Muscle of leg (tissue), 11 donors: Measurements from ENCODE around the gene AUTS2. TPM values are rescaled to one million over a fixed set of nuclear protein-coding genes. Genes with fewer than 3 reads are reported as not detected.
A peak's percentile ranks its signal among the peaks of the same experiment; 100 is the strongest.

Experiments used
- DNase-seq: peaks from one replicate; pipeline ENCODE4 v3.0.0; 2013
- H3K27ac ChIP-seq: one replicate; pipeline ENCODE4 v1.5.1; 2013; ENCODE audit warnings: mild to moderate bottlenecking, low read length, control low read depth
- H3K27me3 ChIP-seq: one replicate; pipeline ENCODE4 v1.6.1; 2013; ENCODE audit warnings: low read length; ENCODE audit not compliant: control insufficient read depth, insufficient read depth
- H3K36me3 ChIP-seq: one replicate; pipeline ENCODE4 v1.6.1; 2013; ENCODE audit warnings: low read length; ENCODE audit not compliant: control insufficient read depth, insufficient read depth
- H3K4me1 ChIP-seq: one replicate; pipeline ENCODE4 v1.6.1; 2013; ENCODE audit warnings: low read length; ENCODE audit not compliant: control insufficient read depth, insufficient read depth
- H3K4me3 ChIP-seq: one replicate; pipeline ENCODE4 v1.5.1; 2013; ENCODE audit warnings: low read length, control low read depth
- H3K9me3 ChIP-seq: replicated peaks from 2 replicates; pipeline ENCODE4 v1.6.1; 2013; ENCODE audit warnings: low read depth, low read length; ENCODE audit not compliant: control insufficient read depth
- WGBS: methylation state at CpG from one replicate; pipeline ENCODE4 v1.1.5; 2013; ENCODE audit warnings: missing lambda C conversion rate; ENCODE audit not compliant: insufficient coverage; 5-methylcytosine and 5-hydroxymethylcytosine counted together
- polyA plus RNA-seq, 8 donors: library from polyadenylated mRNA; unstranded; fragments of 120-200 nt; gene quantifications; one replicate each; pipeline versions ENCODE4 v1.2.1 to v1.2.3, GENCODE V29; 2013; ENCODE audit warnings: inconsistent platforms in 1 of 8, low replicate concordance in 1 of 8; ENCODE audit not compliant: insufficient read length in 8 of 8, insufficient read depth in 1 of 8
- total RNA-seq: library from RNA; stranded (reverse); fragments of 120-200 nt; gene quantifications from one replicate; pipeline ENCODE4 v1.2.4, GENCODE V29; 2013

The AUTS2 gene
- total and polyA plus RNA-seq, 9 donors, result 28.6 to 92.3 (median 58.8) TPM

DNA sequence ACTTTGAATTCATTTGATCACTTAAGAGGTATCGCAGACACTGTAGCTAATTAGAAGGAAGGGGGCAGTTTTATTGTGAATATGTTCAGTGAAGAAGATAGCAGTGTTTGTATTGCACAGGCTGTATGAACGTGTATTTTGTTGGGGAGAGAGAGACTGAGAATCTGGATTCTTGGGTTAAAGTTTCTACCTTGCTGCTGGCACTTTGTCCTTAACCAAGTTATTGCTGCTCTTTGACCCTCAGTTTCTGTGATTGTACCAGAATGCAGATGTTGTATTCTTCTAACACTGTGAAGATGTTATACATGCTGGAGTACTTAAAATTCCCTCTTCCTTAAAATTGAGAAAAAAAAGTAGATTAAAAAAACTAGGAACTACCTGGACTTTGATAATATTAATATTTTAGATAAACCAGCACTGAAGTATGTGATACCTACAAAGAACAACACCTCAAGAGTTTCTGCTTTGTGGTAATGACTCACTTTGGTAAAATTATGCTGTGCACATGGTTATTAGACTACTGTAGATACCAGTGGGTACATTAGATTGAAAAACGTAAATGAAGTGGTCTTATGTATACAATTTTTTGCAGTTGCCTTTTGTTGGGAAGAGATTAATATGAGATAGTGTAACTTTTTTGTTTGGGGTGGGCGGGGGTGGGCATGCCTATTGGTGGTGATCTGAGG, 321.3 kb downstream of the AUTS2 start:
- Histone ChIP-seq H3K9me3 (no peaks in the 10 kb centered on the region), H3K27me3 (no peaks in the 10 kb centered on the region), H3K27ac (no peak overlapping the region), H3K4me1 (no peaks in the 10 kb centered on the region), H3K36me3 (no peaks in the 10 kb centered on the region), H3K4me3 (no peak overlapping the region)
- WGBS, result 100% methylated on average over 3 of the region's 4 CpGs
- no peak for DNase-seq

DNA sequence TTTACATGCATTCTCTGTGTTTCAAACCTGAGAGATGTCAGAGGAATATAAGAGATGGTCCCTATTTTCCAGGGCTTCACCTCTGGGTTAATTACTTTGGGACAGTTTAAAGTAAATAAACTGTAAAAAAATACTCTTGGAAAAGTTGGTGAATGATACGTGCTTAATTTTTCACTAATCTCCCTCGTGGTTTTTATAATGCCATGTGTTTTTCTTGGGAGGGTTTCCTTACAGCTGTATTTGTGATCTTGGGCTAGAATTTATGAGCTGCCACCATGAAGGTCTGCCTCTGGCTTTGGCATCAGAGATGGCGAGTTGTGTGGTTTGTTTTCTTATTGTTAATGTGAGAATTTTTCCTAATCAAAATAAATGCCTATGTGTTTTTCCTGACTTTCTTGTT, 322.5 kb downstream of the AUTS2 start:
- H3K27me3 ChIP-seq, result no peaks in the 10 kb centered on the region
- H3K27ac ChIP-seq, result no peak overlapping the region
- WGBS, result no CpG with 5 or more reads among the region's 3 CpGs
- H3K4me3 ChIP-seq, result no peak overlapping the region
- no peaks in the 10 kb centered on the region for H3K36me3 ChIP-seq
- H3K4me1 ChIP-seq, result no peaks in the 10 kb centered on the region
- DNase-seq, result no peak
- peaks cover 2% of the 10 kb centered on the region for H3K9me3 ChIP-seq

DNA sequence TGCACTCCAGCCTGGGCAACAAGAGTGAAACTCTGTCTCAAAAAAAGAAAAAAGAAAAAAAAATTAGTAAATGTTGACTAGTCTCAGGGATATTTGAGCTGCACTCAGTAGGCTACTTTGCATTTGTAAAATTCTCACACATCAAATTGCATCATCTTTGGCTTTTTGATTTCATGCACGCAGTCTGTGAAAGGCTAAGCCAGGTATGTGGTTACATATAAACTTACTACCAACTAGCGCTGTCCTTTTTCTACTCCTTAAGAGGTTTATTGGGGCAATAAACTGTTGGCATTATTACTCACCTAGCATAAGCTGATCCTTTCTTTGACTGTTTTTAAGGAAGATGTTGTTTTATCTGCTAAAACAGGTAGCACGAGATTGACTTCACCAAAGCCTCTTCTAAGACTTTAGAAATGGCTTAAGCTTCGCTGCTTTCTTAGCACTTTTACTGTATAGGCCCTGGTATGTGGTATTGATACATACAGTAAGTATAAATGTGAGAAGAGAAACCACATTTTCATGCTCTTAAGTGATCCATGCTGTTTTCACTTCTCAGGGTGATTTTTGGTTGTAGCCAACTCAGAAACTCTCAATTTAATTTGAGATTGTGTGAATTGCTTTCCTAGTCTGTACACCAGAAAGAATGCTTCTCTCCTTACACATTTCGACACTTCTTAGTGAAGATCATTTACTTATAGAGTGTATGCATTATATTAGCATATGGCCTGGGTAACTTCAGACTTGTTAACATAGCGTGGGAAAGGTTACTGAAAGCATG, 323.9 kb downstream of the AUTS2 start:
- H3K4me1 ChIP-seq, result no peaks in the 10 kb centered on the region
- no peak overlapping the region for H3K27ac ChIP-seq
- H3K9me3 ChIP-seq, result peaks cover 2% of the 10 kb centered on the region
- no peaks in the 10 kb centered on the region for H3K27me3 ChIP-seq
- no peaks in the 10 kb centered on the region for H3K36me3 ChIP-seq
- no CpG with 5 or more reads among the region's 6 CpGs for WGBS
- DNase-seq, result no peak
- H3K4me3 ChIP-seq, result no peak overlapping the region

DNA sequence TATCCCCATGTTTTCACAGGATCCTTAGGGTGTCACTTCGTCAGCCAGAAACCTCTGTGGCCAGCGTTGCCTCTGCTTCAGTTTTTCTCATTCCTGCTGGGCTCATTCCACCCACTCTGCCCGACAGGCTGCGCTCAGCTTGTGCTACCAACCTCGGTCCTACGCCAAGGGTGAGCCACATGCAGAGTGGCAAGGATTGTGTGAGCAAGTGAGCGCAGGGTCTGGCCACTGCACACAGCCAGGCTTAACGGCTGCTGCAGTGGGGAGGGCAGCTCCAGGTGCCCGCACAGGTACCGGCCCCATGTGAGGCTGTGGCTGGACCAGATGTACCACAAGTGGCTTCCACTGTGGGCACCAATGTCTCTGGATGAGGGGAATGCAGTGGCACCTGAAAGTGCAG, 329.2 kb downstream of the AUTS2 start:
- Histone ChIP-seq H3K9me3 (peaks cover 2% of the 10 kb centered on the region), H3K27ac (no peak overlapping the region), H3K36me3 (peaks cover 4% of the 10 kb centered on the region), H3K4me1 (no peaks in the 10 kb centered on the region), H3K4me3 (no peak overlapping the region), H3K27me3 (no peaks in the 10 kb centered on the region)
- WGBS, result 95% methylated on average over 10 of the region's 10 CpGs
- no peak for DNase-seq

DNA sequence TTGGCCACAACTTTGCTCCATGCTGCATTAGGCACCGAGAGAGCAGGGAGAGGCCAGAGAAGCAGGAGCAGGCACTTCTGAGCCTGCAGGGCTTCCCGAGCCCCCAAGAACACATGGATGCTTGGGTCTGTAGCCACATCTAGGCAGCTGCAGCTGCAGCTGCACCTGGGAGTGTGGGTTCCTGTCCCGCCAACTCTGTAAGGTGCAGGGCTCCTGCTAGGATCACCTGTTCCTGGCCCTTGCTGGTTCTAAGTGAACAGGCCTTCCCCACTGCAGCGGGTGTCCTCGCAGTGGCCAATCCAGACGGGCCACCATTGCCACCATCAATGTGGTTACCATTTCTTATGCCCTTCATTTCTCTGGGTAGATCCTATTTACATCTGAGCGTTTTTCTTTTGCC, 330.3 kb downstream of the AUTS2 start:
- H3K36me3 ChIP-seq, result peaks cover 4% of the 10 kb centered on the region
- WGBS, result 88% methylated on average over 5 of the region's 7 CpGs
- DNase-seq, result no peak
- H3K4me3 ChIP-seq, result no peak overlapping the region
- H3K4me1 ChIP-seq, result no peaks in the 10 kb centered on the region
- peaks cover 2% of the 10 kb centered on the region for H3K9me3 ChIP-seq
- H3K27ac ChIP-seq, result no peak overlapping the region
- no peaks in the 10 kb centered on the region for H3K27me3 ChIP-seq

DNA sequence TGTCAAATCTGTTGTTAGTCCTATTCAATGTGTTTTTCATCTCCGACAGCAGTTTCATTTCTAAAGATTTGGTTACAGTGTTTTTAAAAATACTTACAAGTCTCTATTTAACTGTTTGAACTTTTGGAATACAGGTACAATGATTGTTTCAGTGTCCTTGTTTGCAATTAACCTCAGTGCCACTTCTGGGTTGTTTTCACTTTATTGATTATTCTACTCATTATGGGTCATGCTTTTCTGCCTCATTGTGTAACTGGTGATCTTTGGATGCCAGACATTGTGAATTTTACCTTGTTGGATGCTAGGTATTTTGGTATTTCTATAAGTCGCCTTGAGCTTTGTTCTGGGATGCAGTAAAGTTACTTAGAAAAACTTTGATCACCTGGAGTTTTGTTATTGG, 331.3 kb downstream of the AUTS2 start:
- H3K4me3 ChIP-seq, result no peak overlapping the region
- H3K27me3 ChIP-seq, result no peaks in the 10 kb centered on the region
- peaks cover 3% of the 10 kb centered on the region for H3K4me1 ChIP-seq
- WGBS, result no CpG with 5 or more reads among the region's 2 CpGs
- H3K36me3 ChIP-seq, result peaks cover 4% of the 10 kb centered on the region
- H3K27ac ChIP-seq, result no peak overlapping the region
- DNase-seq, result no peak
- peaks cover 2% of the 10 kb centered on the region for H3K9me3 ChIP-seq

DNA sequence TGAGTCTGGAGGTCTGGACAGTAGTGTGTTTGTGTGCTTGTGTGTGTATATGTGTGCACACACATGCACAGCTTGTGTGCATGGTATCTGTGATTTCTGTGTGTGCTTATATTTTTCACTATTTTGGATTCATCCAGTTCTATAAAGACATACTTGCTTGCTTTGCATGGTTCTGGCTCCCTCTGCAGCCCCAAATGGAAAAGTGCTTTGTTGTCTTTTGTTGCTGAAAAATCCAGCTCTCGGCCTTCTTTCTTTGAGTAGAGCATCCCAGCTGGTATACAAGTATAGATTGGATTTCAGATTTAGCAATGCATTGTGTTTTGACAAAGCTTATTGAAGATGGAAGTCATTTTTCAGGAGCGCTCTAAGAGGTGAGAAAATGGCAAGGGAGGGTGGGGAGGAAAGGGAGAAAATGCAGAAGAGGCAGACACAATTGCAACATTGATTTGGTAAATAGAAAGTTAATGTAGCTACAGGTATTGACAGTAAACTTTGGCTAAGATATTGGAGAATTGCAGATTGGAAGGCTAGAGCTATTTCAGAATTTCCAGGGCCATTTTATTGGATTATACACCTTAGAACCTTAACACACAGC, 333.9 kb downstream of the AUTS2 start:
- DNase-seq, result peak; percentile 75
- no peaks in the 10 kb centered on the region for H3K9me3 ChIP-seq
- peaks cover 4% of the 10 kb centered on the region for H3K36me3 ChIP-seq
- no peak overlapping the region for H3K27ac ChIP-seq
- no peak overlapping the region for H3K4me3 ChIP-seq
- peaks cover 3% of the 10 kb centered on the region for H3K4me1 ChIP-seq
- 66% methylated on average over 2 of the region's 2 CpGs for WGBS
- H3K27me3 ChIP-seq, result no peaks in the 10 kb centered on the region

DNA sequence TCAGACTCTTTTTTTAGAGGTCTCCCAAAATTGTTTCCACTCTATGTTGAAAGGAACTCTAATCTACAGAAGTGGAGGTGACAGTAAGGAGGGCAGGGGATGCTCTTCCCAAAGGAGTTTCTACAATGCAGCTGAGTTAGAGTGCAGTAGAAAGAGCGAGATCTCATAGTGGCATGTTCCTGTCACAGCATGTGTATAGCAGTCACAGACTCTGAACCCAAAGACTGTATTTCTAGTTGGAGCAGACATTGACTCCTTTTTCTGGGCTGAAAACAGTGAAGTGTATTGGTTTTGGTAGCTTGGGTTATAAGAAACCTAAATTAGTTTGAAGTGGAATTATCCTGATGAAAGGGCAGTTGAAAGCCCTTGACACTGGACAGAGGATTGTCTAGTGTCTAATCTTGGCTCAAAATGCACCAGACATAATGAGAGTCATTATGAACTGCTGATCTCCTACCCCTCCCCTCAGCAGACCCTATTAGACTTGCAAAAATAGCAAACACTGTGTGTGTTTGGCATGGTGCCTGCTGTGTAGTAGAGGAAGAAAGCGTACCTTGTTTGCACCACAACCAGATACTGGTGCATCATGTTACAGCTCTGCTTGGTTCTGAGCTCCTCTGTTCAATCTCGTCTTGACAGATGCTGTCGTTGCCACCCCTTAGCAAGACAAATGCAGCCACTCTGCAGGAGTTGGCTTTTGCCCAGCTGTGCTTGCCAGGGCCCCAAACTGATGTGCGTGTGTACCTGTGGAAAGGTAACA, 336.0 kb downstream of the AUTS2 start:
- Histone ChIP-seq H3K27ac (no peak overlapping the region), H3K4me1 (peaks cover 3% of the 10 kb centered on the region), H3K9me3 (no peaks in the 10 kb centered on the region), H3K36me3 (no peaks in the 10 kb centered on the region), H3K4me3 (no peak overlapping the region), H3K27me3 (no peaks in the 10 kb centered on the region)
- 58% methylated on average over 2 of the region's 5 CpGs for WGBS
- peak; percentile 70 for DNase-seq

DNA sequence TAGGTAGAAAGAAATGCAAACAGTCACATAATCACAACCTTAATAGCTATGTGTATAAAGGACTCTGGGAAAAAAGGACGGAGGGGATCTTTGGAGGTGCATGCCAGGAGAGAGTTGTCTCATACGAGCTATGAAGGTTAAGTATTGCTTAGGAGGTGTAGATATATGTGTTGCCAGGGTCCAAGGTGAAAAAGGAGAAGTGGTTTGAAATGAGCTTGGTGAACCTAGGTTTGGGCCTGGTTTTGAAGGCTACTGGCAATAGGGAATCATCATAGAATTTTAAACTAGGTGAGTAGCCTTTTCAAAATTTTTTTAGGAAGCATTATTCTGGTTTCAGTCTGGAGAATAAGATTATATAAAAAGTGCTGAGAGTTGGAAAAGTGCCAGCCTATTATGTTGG, 336.8 kb downstream of the AUTS2 start:
- Histone ChIP-seq H3K4me3 (no peak overlapping the region), H3K27ac (no peak overlapping the region), H3K4me1 (peaks cover 3% of the 10 kb centered on the region), H3K9me3 (no peaks in the 10 kb centered on the region), H3K27me3 (no peaks in the 10 kb centered on the region), H3K36me3 (no peaks in the 10 kb centered on the region)
- no peak for DNase-seq
- WGBS, result 87% methylated on average over 2 of the region's 2 CpGs

DNA sequence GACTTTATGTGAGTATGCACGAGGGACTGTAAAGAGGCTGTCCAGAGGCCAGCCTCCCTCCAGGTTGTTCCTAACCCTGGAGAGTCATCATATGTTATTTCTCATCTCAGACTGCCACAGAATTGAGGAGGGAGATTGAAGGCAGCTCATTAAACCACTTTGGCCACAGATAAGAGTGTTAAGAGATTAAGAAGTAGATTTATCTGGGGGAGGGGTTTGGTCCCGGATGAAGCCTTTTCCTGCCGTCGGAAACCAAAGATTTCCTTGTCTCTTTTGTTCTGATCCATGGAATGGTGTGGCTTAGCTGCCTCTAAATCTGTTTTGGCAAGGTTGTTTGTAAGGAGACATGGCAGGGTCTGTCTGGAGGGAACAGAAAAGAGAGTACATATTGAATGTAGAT, 338.8 kb downstream of the AUTS2 start:
- H3K36me3 ChIP-seq, result no peaks in the 10 kb centered on the region
- H3K27me3 ChIP-seq, result no peaks in the 10 kb centered on the region
- H3K9me3 ChIP-seq, result no peaks in the 10 kb centered on the region
- no peak overlapping the region for H3K4me3 ChIP-seq
- DNase-seq, result no peak
- H3K27ac ChIP-seq, result no peak overlapping the region
- WGBS, result 38% methylated on average over 3 of the region's 4 CpGs
- H3K4me1 ChIP-seq, result peaks cover 3% of the 10 kb centered on the region
